ENCODE results near the gene IKZF4. TPM values are rescaled to one million over a fixed set of nuclear protein-coding genes. Genes with fewer than 3 reads are reported as not detected.
A peak's percentile ranks its signal among the peaks of the same experiment; 100 is the strongest.
"Not testable (repeated sequence)": the region's sequence is repeated elsewhere in the genome, so short reads cannot be mapped to it uniquely, and the experiment has no call there.

The IKZF4 gene
- total RNA-seq, 2 experiments from 2014 or later = 17.6 to 19.4 TPM

DNA sequence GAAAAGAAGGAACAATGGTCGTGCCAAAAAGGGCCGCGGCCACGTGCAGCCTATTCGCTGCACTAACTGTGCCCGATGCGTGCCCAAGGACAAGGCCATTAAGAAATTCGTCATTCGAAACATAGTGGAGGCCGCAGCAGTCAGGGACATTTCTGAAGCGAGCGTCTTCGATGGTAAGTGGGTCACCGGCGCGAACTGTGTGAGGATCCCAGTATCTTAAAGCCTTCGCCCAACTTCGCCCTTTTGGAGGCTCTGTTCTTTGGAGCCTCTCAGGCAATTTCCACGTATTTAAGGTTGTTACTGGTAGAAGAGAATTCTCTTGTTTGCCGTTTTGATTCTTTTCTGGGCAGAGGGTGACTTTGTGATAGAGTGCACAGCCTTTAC lies 21.6 kb downstream of the IKZF4 start:
- peaks cover 41% of the 10 kb centered on the region for H3K36me3 Mint-ChIP-seq (ENCODE audit: low read depth)
- peaks cover 57% of the 10 kb centered on the region for H3K4me1 Mint-ChIP-seq
- H3K27me3 Mint-ChIP-seq, CTCF ChIA-PET, H3K9me3 Mint-ChIP-seq, DNase-seq, POLR2A ChIA-PET: not testable (repeated sequence)
- H3K27ac Mint-ChIP-seq = peak overlapping the region; percentile 99
- peak overlapping the region; percentile 100 for H3K4me3 Mint-ChIP-seq

DNA sequence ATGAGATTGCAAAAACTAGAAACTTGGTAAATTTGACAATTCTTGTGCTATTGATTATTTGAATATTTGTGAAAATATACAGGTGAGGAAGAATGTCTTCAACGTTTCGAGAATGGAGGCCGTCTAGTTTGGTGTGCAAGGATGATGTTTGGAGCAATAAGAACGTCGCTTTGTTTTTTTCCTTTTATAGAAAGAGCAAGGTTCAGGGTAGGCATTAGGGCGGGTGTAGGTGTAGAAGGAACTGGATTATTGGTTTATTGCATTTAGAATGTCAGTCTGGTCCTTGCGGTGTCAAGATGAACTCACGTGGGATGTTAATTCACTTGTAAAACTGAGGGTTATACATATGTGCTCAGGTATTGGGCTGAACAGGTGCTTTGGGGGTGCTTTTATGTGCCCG lies 22.0 kb downstream of the IKZF4 start:
- ChIA-PET POLR2A (interaction anchor here (5.5 kb wide), 1 partner anchor 74 kb away, joined by 61 read pairs; the partner anchor contains the start of genes RPL41 and ZC3H10), CTCF (no interaction called here)
- H3K4me1 Mint-ChIP-seq = peaks cover 53% of the 10 kb centered on the region

DNA sequence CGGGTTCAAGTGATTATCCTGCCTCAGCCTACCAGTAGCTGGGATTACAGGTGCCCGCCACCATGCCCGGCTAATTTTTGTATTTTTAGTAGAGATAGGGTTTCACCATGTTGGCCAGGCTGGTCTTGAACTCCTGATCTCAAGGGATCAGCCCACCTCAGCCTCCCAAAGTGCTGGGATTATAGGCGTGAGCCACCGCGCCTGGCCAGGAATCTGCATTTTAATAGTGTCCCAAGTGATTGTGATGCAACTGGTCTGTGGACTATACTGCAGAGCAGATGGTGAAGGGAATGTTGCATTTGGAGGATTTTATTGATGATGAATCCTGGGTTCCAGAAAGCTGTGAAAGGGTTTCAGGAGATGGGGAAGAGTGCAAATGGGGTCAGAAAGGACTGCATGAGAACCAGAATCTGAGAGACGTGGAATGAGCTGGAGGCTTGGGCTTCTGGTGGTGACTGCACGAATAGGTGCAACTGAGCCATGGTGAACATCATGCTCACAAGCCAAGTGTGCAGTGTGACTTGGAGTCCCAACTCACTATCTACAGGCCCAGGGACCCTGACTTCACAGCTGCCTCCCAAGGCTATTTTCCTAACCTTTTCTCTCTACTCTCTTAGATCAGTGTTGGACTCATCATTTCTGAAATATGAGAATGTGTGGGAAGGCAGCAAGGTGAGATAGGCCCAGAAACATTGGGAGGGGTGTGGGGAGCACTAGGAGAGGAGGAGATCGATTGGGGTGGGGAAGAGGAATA lies 25.4 kb downstream of the IKZF4 start:
- H3K4me1 Mint-ChIP-seq = peaks cover 31% of the 10 kb centered on the region
- DNase-seq = no peak
- no peaks in the 10 kb centered on the region for H3K9me3 Mint-ChIP-seq
- POLR2A ChIA-PET = interaction anchor here (0.8 to 5.5 kb wide), 6 partner anchors 10 to 307 kb away, joined by 3 to 61 read pairs (median 6); partner anchors contain the start of genes MYL6, PA2G4, RPL41 and ZC3H10
- H3K27ac Mint-ChIP-seq = peak overlapping the region; percentile 5
- peaks cover 37% of the 10 kb centered on the region for H3K36me3 Mint-ChIP-seq (ENCODE audit: low read depth)
- no peaks in the 10 kb centered on the region for H3K27me3 Mint-ChIP-seq
- no peak overlapping the region for H3K4me3 Mint-ChIP-seq
- CTCF ChIA-PET = interaction anchor here (0.5 to 3.1 kb wide), 16 partner anchors 21 to 527 kb away, joined by 3 to 36 read pairs (median 4); partner anchors contain the start of genes ESYT1, PA2G4, RPL41 and SMARCC2

More for the DNA sequence above, 22.0 kb downstream of the IKZF4 start:
- Mint-ChIP-seq H3K36me3 (ENCODE audit: low read depth) (peaks cover 37% of the 10 kb centered on the region), H3K27me3 (no peaks in the 10 kb centered on the region), H3K9me3 (no peaks in the 10 kb centered on the region), H3K27ac (peak overlapping the region; percentile 99), H3K4me3 (peak overlapping the region; percentile 100)
- DNase-seq = no peak

DNA sequence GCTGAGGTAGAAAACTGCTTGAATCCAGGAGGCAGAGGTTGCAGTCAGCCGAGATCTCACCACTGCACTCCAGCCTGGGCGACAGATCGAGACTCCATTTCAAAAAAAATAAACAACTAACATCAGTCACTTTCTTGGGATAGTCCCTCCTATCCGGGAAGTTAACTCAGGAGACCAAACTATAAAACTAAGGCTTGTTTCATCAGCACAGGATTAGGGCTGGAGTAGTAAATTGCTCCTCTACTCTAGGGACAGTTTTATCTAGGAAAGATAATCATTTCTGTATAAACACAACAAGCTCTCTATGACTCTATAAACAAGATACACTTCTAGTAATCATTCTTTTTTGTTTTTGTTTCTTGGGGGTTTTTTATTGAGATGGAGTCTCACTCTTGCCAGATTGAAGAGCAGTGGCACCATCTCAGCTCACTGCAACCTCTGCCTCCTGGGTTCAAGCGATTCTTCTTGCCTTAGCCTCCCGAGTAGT lies 32.6 kb downstream of the IKZF4 start:
- H3K9me3 Mint-ChIP-seq = peaks cover 2% of the 10 kb centered on the region
- no peak overlapping the region for H3K4me3 Mint-ChIP-seq
- no peak for DNase-seq
- POLR2A ChIA-PET = no interaction called here
- H3K4me1 Mint-ChIP-seq = peaks cover 7% of the 10 kb centered on the region
- no peaks in the 10 kb centered on the region for H3K36me3 Mint-ChIP-seq (ENCODE audit: low read depth)
- no peak overlapping the region for H3K27ac Mint-ChIP-seq
- H3K27me3 Mint-ChIP-seq = peaks cover 2% of the 10 kb centered on the region
- CTCF ChIA-PET = interaction anchor here (1.0 kb wide), 1 partner anchor 9 kb away, joined by 3 read pairs; no protein-coding TSS in a partner anchor

DNA sequence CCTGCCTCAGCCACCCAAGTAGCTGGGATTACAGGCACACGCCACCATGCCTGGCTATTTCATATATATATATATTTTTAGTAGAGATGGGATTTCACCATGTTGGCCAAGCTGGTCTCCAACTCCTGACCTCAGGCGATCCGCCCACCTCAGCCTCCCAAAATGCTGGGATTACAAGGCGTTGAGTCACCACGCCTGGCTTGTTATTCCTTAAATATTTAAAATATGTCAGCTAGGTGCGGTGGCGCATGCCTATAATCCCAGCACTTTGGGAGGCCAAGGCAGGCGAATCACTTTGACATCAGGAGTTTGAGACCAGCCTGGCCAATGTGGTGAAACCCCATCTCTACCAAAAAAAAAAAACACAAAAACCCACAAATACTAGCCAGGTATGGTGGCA lies 39.1 kb downstream of the IKZF4 start:
- DNase-seq; H3K36me3 Mint-ChIP-seq (ENCODE audit: low read depth); POLR2A ChIA-PET; H3K9me3 Mint-ChIP-seq; H3K4me1 Mint-ChIP-seq; H3K27ac Mint-ChIP-seq; H3K4me3 Mint-ChIP-seq: not testable (repeated sequence)
- peaks cover 15% of the 10 kb centered on the region for H3K27me3 Mint-ChIP-seq
- CTCF ChIA-PET = interaction anchor here (2.3 kb wide), 1 partner anchor 9 kb away, joined by 10 read pairs; no protein-coding TSS in a partner anchor

DNA sequence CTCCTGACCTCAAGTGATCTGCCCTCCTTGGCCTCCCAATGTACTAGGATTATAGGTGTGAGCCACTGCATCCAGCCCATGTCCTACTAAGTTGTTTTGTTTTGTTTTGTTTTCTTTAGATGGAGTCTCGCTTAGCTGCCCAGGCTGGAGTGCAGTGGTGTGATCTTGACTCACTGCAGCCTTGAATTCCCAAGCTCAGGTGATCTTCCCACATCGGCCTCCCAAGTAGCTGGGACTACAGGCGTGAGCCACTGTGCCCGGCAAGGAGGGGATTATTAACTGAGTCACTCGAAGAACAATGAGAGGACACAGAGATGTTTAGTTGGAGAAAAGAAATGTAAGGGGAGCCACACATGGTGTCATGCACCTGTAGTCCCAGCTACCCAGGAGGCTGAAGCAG lies 41.1 kb downstream of the IKZF4 start:
- no peak for DNase-seq
- ChIA-PET POLR2A (interaction anchor here (1.6 kb wide), 1 partner anchor 42 kb away, joined by 4 read pairs; the partner anchor contains the start of gene PA2G4), CTCF (interaction anchor here (0.6 to 2.3 kb wide), 3 partner anchors 11 to 160 kb away, joined by 3 to 10 read pairs (median 3); no protein-coding TSS in a partner anchor)
- H3K36me3 Mint-ChIP-seq (ENCODE audit: low read depth) = no peaks in the 10 kb centered on the region
- H3K4me3 Mint-ChIP-seq = no peak overlapping the region
- H3K27ac Mint-ChIP-seq = no peak overlapping the region
- peaks cover 3% of the 10 kb centered on the region for H3K4me1 Mint-ChIP-seq
- H3K27me3 Mint-ChIP-seq = peaks cover 17% of the 10 kb centered on the region
- no peaks in the 10 kb centered on the region for H3K9me3 Mint-ChIP-seq

DNA sequence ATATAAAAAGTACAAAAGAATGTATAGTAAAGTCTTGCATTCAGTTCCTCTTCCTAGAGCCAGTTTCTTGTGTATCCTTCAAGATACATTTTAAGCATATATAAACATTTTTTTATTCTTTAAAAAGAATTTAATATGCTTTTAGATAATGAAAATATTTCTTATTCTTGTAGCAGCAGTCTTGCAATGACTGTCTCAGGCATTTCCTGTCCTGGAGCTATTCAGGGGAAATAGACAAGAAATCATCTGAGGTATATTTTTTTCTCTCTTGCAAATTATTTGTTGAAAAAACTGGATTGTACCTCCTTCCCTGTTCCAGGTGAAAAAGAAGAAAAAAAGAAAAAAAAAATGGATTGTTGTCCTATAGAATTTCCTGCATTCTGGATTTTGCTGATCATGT lies 42.2 kb downstream of the IKZF4 start:
- no peaks in the 10 kb centered on the region for H3K9me3 Mint-ChIP-seq
- no peak overlapping the region for H3K4me3 Mint-ChIP-seq
- H3K27ac Mint-ChIP-seq = no peak overlapping the region
- no peak for DNase-seq
- ChIA-PET CTCF (interaction anchor here (1.1 to 1.2 kb wide), 2 partner anchors 16 to 126 kb away, joined by 3 to 5 read pairs; partner anchors contain the start of gene SMARCC2), POLR2A (interaction anchor here (1.2 kb wide), 1 partner anchor 16 kb away, joined by 3 read pairs; no protein-coding TSS in a partner anchor)
- no peaks in the 10 kb centered on the region for H3K36me3 Mint-ChIP-seq (ENCODE audit: low read depth)
- H3K27me3 Mint-ChIP-seq = peaks cover 17% of the 10 kb centered on the region
- peaks cover 4% of the 10 kb centered on the region for H3K4me1 Mint-ChIP-seq

DNA sequence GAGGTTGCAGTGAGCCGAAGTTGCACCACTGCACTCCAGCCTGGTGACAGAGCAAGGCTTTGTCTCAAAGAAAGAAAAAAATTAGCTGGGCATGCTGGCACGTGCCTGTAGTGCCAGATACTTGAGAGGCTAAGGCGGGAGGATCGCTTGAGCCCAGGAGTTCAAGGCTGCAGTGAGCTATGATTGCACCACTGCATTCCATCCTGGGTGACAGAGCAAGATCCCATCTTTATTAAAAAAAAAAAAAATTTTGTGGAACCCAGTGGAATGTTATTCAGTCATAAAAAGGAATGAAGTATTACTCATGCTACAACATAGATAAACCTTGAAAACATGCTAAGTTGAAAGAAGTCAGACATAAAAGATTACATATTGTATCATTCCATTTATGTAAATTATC lies 50.8 kb downstream of the IKZF4 start:
- CTCF ChIA-PET = no interaction called here
- no peaks in the 10 kb centered on the region for H3K36me3 Mint-ChIP-seq (ENCODE audit: low read depth)
- H3K4me1 Mint-ChIP-seq = peaks cover 7% of the 10 kb centered on the region
- H3K9me3 Mint-ChIP-seq = no peaks in the 10 kb centered on the region
- no peak for DNase-seq
- H3K4me3 Mint-ChIP-seq = no peak overlapping the region
- H3K27me3 Mint-ChIP-seq = peaks cover 7% of the 10 kb centered on the region
- H3K27ac Mint-ChIP-seq = no peak overlapping the region
- POLR2A ChIA-PET = no interaction called here

DNA sequence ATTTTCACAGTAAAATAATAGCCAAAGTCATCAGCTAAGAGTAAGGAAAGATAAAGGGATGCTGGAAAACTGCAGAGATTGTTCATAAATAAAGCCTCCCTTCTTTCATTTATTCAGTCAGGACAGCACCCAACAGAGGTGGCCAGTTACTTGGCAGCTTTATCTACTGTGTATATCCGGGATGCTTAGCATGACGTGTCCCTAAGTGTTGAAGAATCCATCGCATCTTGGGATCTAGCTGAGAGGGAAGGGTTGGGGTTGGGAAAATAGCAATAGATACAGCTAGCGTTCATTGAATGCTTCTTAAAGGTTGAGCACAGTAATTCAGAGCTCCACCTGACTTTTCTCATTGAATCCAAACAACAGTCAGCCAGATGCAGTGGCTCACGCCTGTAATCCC lies 53.6 kb downstream of the IKZF4 start:
- CTCF ChIA-PET = interaction anchor here (1.2 to 1.8 kb wide), 2 partner anchors 11 to 27 kb away, joined by 4 to 7 read pairs; no protein-coding TSS in a partner anchor
- POLR2A ChIA-PET = interaction anchor here (0.8 to 1.2 kb wide), 2 partner anchors 29 to 99 kb away, joined by 3 to 4 read pairs; no protein-coding TSS in a partner anchor
- DNase-seq = no peak
- no peak overlapping the region for H3K4me3 Mint-ChIP-seq
- no peaks in the 10 kb centered on the region for H3K36me3 Mint-ChIP-seq (ENCODE audit: low read depth)
- H3K9me3 Mint-ChIP-seq = no peaks in the 10 kb centered on the region
- peaks cover 6% of the 10 kb centered on the region for H3K27me3 Mint-ChIP-seq
- H3K27ac Mint-ChIP-seq = no peak overlapping the region
- H3K4me1 Mint-ChIP-seq = peaks cover 6% of the 10 kb centered on the region

DNA sequence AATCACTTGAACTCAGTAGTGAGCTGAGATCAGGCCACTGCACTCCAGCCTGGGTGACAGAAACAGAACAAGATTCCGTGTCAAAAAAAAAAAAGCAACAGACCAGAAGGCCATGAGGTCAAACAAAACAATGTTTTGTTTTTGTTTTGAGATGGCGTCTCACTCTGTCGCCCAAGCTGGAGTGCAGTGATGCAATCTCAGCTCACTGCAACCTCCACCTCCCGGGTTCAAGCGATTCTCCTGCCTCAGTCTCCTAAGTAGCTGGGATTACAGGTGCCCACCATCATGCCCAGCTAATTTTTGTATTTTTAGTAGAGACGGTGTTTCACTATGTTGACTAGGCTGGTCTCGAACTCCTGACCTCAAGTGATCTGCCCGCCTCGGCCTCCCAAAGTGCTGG lies 57.1 kb downstream of the IKZF4 start:
- H3K9me3 Mint-ChIP-seq; H3K36me3 Mint-ChIP-seq (ENCODE audit: low read depth); H3K27ac Mint-ChIP-seq; POLR2A ChIA-PET; DNase-seq; H3K4me3 Mint-ChIP-seq: not testable (repeated sequence)
- Mint-ChIP-seq H3K27me3 (peaks cover 26% of the 10 kb centered on the region), H3K4me1 (peaks cover 15% of the 10 kb centered on the region)
- CTCF ChIA-PET = interaction anchor here (1.2 to 7.3 kb wide), 2 partner anchors 26 to 68 kb away, joined by 3 to 60 read pairs; partner anchors contain the start of gene PA2G4

DNA sequence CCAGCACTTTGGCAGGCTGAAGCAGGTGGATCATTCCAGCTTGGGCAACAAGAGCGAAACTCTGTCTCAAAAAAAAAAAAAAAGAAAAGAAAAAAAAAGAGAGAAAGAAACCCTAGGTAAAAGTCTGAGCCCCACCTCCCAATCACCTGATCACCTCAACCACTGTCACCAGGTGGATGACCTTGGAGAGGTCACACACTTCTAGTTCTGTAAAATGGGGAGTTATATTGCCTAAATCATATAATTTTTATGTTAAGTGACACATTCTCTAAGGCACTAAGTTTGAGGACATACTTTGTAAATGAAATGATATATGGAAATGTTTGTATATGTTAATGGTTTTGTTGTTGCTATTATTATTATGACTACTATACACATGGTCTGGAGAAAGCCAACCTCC lies 57.6 kb downstream of the IKZF4 start:
- Mint-ChIP-seq H3K9me3 (no peaks in the 10 kb centered on the region), H3K27ac (no peak overlapping the region), H3K4me3 (peak overlapping the region; percentile 74), H3K36me3 (ENCODE audit: low read depth) (no peaks in the 10 kb centered on the region), H3K4me1 (peaks cover 15% of the 10 kb centered on the region), H3K27me3 (peaks cover 24% of the 10 kb centered on the region)
- POLR2A ChIA-PET = interaction anchor here (4.5 kb wide), 1 partner anchor 26 kb away, joined by 36 read pairs; the partner anchor contains the start of gene PA2G4
- CTCF ChIA-PET = interaction anchor here (1.2 to 7.3 kb wide), 2 partner anchors 25 to 69 kb away, joined by 3 to 60 read pairs; partner anchors contain the start of gene PA2G4
- no peak for DNase-seq

DNA sequence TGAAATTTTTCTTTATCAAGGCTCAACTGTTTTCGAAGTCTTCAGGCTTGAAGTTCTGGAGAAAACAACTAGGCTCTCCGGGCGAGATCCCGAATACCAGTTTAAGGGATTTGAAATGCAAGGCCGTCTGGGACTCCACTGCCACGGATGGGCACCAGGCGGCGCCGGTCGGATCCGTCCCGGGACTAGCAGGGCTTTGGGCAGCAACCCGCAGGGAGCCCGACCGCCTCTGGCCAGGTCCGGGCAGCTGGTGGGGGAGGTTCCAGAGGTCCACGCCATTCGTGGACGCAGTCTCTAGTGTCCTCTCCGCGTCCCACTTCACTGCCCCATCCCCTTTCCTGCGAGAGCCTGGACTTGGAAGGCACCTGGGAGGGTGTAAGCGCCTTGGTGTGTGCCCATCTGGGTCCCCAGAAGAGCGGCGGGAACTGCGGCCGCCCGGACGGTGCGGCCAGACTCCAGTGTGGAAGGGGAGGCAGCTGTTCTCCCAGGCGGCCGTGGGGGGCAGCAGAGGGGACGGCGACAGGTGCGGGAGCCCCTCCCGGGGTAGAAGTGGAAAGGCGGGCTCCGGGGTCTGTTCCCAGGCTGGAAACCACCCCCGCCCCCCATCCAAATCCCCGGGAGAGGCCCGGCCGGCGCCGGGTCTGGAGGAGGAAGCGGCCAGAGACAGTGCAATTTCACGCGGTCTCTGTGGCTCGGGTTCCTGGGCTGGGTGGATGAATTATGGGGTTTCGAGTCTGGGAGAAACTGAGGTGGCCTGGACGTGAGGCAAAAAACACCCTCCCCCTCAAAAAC lies 58.3 kb downstream of the IKZF4 start:
- CTCF ChIA-PET = interaction anchor here (0.8 to 7.3 kb wide), 10 partner anchors 9 to 105 kb away, joined by 3 to 60 read pairs (median 4); partner anchors contain the start of genes ESYT1, PA2G4, RAB5B and ZC3H10
- Mint-ChIP-seq H3K4me3 (peak overlapping the region; percentile 74), H3K4me1 (peaks cover 15% of the 10 kb centered on the region)

More for the DNA sequence above, 58.3 kb downstream of the IKZF4 start:
- no peaks in the 10 kb centered on the region for H3K36me3 Mint-ChIP-seq (ENCODE audit: low read depth)
- H3K9me3 Mint-ChIP-seq = no peaks in the 10 kb centered on the region
- H3K27me3 Mint-ChIP-seq = peaks cover 31% of the 10 kb centered on the region
- POLR2A ChIA-PET = interaction anchor here (0.6 to 4.5 kb wide), 5 partner anchors 16 to 385 kb away, joined by 3 to 36 read pairs (median 3); partner anchors contain the start of genes PA2G4 and RPL41
- DNase-seq = peak; percentile 65
- H3K27ac Mint-ChIP-seq = no peak overlapping the region
